ENCODE data around the gene RAB31. TPM values are rescaled to one million over a fixed set of nuclear protein-coding genes. Genes with fewer than 3 reads are reported as not detected.

Gene RAB31
- polyA plus RNA-seq, 3 donors from 2014 or later, result 5.3 to 28.0 (median 19.3) TPM

DNA sequence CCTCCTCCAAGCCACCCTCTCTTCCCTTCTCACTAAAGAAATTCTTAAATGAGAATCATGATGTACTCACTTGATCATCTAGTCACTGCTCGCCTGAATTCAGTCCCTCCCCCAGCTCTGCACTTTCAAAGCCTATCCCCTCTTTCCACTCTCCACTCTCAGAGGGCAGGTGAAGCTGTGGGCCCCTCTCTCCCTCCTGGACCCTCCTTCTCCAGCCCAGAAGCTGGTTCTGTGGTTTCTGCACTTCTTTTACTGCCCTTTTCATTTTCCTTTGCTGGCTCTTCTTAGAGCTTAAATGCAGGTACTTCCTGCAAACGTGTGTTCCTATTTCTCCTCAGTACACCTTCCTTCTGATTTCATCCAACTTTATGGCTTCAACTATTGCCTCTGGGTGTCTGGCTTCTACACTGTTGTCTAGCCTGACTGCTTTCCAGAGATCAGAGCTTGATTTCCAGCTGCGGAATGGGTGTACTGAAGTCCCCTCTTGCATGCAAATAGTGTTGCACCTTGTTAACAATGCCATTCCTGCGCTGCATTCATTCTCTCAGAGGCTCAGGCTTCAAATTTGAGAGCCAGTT, 162.4 kb downstream of the RAB31 start:
- Mint-ChIP-seq H3K4me1 (no peaks in the 10 kb centered on the region), H3K4me3 (no peak overlapping the region), H3K27me3 (ENCODE audit: low read depth in 3 of 3) (peaks cover 3 to 5% (median 4%) of the 10 kb centered on the region in 3 donors), H3K27ac (no peak overlapping the region), H3K9me3 (peaks cover 8 to 14% (median 8%) of the 10 kb centered on the region in 6 donors), H3K36me3 (peaks cover 3 to 6% (median 5%) of the 10 kb centered on the region in 3 donors)
- no peak for DNase-seq

GRCh38 chr18:9871244-9871746, 163.2 kb downstream of the RAB31 start:
- Mint-ChIP-seq H3K27me3 (ENCODE audit: low read depth in 3 of 3) (peaks cover 3 to 5% (median 4%) of the 10 kb centered on the region in 3 donors), H3K9me3 (peaks cover 0 to 6% (median 1%) of the 10 kb centered on the region in 6 donors), H3K27ac (no peak overlapping the region), H3K36me3 (no peaks in the 10 kb centered on the region), H3K4me3 (no peak overlapping the region), H3K4me1 (no peaks in the 10 kb centered on the region)
- DNase-seq, result no peak

- no peak overlapping the region for H3K27ac Mint-ChIP-seq
- no peak for DNase-seq
- no peaks in the 10 kb centered on the region for H3K9me3 Mint-ChIP-seq
- H3K36me3 Mint-ChIP-seq, result no peaks in the 10 kb centered on the region
- H3K27me3 Mint-ChIP-seq (ENCODE audit: low read depth in 3 of 3), result peaks cover 5 to 7% (median 6%) of the 10 kb centered on the region in 3 donors
- no peak overlapping the region for H3K4me3 Mint-ChIP-seq
- no peaks in the 10 kb centered on the region for H3K4me1 Mint-ChIP-seq
These were observed 164.7 kb downstream of the RAB31 start for GRCh38 chr18:9872823-9873222.

- Mint-ChIP-seq H3K9me3 (no peaks in the 10 kb centered on the region), H3K4me1 (no peaks in the 10 kb centered on the region), H3K27me3 (ENCODE audit: low read depth in 3 of 3) (peaks cover 3 to 9% (median 5%) of the 10 kb centered on the region in 3 donors), H3K4me3 (no peak overlapping the region), H3K27ac (no peak overlapping the region), H3K36me3 (no peaks in the 10 kb centered on the region)
- DNase-seq, result no peak
These were observed 166.6 kb downstream of the RAB31 start for GRCh38 chr18:9874728-9875127.

DNA sequence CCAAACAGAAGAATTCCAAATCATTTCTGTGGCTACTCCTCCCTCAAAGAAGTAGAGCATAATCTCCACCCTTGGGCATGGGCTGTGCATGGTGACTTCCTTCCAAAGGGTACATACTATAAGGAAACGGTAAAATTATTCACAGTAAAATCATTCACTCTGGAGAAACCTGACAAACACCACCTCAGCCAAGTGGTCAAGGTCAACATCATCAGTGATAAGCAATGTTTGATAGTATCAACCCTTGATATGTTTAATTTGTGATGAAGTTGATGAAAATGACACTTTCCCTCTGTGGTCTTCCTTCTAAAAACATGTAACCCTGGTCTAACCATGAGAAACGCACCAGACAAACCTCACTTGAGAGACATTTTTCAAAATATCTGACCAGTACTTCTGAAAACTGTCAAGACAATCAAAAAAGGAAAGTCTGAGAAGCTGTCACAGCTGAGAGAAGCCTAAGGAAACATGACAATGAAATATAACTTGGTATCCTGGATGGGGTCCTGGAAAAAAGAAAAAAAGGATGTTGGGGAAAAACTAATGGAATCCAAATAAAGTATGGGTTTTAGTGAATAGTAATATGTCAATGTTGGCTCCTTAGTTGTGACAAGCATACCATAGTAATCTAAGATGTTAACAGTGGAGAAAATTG, 168.2 kb downstream of the RAB31 start:
- peaks cover 3 to 8% (median 3%) of the 10 kb centered on the region in 3 donors for H3K27me3 Mint-ChIP-seq (ENCODE audit: low read depth in 3 of 3)
- no peak overlapping the region for H3K4me3 Mint-ChIP-seq
- no peak overlapping the region for H3K27ac Mint-ChIP-seq
- no peaks in the 10 kb centered on the region for H3K36me3 Mint-ChIP-seq
- no peak for DNase-seq
- no peaks in the 10 kb centered on the region for H3K9me3 Mint-ChIP-seq
- H3K4me1 Mint-ChIP-seq, result no peaks in the 10 kb centered on the region

DNA sequence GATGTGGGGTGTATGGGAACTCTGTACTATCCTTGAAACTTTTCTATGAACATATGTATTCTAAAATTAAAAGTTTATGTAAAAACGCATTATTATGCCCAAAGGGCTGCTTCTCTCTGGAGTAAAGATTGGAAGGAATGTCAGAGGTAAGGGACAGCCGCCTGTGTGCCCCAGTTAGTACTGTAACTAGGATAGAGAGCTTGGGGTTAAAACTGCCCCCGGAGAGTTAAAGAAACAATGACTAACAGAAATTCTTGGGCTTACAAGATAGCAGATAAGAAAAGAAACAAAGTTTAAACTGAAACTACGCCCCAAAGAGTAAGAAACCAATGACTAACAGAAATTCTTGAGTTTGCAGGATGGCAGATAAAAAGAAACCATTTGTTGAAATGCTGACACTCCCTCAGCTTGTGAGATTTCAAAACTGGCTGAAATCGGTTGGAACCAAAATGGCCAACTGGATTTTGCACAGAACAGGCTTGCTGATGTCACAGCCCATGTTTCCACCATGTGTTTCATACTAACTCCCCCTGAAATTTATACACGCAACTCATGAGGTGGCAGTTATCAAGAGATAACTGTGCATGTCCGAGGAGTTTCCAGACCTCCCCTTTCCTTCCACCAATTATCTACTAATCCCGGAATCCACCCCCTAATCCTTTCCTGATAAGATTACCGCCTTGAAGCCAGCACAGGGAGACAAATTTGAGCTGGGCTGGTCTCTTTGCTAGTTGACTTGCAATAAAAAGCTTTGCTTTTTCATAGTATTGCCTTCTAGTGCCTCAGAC, 169.0 kb downstream of the RAB31 start:
- peaks cover 3 to 8% (median 3%) of the 10 kb centered on the region in 3 donors for H3K27me3 Mint-ChIP-seq (ENCODE audit: low read depth in 3 of 3)
- H3K27ac Mint-ChIP-seq, result no peak overlapping the region
- no peaks in the 10 kb centered on the region for H3K9me3 Mint-ChIP-seq
- H3K4me3 Mint-ChIP-seq, result no peak overlapping the region
- H3K36me3 Mint-ChIP-seq, result no peaks in the 10 kb centered on the region
- no peak for DNase-seq
- no peaks in the 10 kb centered on the region for H3K4me1 Mint-ChIP-seq

DNA sequence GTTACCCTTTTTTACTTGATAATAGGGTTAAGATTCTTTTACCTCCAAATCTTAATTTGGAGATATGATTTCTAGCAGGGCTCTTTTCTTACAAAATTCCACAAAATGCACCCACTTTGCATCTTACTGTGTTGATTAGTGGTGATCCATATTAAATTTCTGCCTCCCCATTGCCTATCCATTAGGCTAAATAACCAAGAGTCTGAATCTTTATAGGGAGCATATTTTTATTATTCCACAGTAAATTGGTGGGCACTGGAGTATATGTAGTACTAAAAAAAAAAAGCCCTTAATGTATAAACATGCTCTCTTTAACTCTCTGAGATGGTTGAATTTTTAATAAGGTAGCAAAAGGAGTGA, 169.5 kb downstream of the RAB31 start:
- H3K27me3 Mint-ChIP-seq (ENCODE audit: low read depth in 3 of 3), result peaks cover 3 to 8% (median 3%) of the 10 kb centered on the region in 3 donors
- H3K4me1 Mint-ChIP-seq, result no peaks in the 10 kb centered on the region
- no peaks in the 10 kb centered on the region for H3K36me3 Mint-ChIP-seq
- H3K4me3 Mint-ChIP-seq, result no peak overlapping the region
- H3K9me3 Mint-ChIP-seq, result no peaks in the 10 kb centered on the region
- no peak for DNase-seq
- no peak overlapping the region for H3K27ac Mint-ChIP-seq

DNA sequence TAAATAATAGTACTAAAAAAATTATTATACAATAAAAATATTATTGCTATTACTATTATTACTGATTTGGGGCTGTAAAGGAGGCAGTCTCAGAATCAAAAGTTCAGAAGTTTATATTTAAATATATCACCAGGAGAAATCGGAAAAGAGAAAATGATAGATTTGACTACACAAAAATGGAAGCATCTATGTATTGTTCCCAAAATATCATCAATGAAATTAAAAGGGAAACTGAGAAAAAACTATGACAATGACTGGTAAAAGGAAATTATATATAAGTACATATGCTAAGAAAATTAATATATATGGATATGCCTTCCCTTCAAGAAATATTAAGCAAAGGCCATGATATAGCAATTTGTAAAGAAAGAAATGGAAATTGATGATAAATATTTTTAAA, 170.0 kb downstream of the RAB31 start:
- Mint-ChIP-seq H3K27me3 (ENCODE audit: low read depth in 3 of 3) (peaks cover 2 to 7% (median 3%) of the 10 kb centered on the region in 3 donors), H3K36me3 (no peaks in the 10 kb centered on the region), H3K4me3 (no peak overlapping the region), H3K27ac (no peak overlapping the region), H3K9me3 (no peaks in the 10 kb centered on the region), H3K4me1 (no peaks in the 10 kb centered on the region)
- no peak for DNase-seq

- DNase-seq, result no peak
- Mint-ChIP-seq H3K4me1 (no peaks in the 10 kb centered on the region), H3K27me3 (ENCODE audit: low read depth in 3 of 3) (peaks cover 0 to 6% (median 3%) of the 10 kb centered on the region in 3 donors), H3K4me3 (no peak overlapping the region), H3K36me3 (no peaks in the 10 kb centered on the region), H3K9me3 (no peaks in the 10 kb centered on the region), H3K27ac (no peak overlapping the region)
These were observed 170.7 kb downstream of the RAB31 start for GRCh38 chr18:9878783-9879242.

DNA sequence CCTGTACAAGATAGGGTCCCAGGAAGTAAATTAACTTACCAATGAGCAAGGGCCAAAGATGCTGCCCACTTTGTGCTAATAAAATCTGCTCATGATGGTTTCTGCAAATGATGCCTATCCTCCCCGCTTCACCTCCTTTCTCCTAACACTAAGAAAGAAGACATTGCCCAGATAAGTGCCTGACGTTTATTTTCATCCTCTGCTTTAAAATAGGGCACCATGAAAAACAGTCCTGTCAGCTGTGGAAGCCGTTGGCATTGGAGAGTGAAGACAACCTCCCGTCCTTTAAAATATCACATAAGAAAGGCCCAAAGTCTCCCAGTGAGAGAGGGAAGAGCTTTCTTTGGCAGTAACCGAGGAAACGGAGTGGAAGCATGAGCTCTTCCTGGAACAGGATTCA, 176.0 kb downstream of the RAB31 start:
- H3K27me3 Mint-ChIP-seq (ENCODE audit: low read depth in 3 of 3), result peaks cover 0 to 5% (median 0%) of the 10 kb centered on the region in 3 donors
- DNase-seq, result no peak
- no peaks in the 10 kb centered on the region for H3K36me3 Mint-ChIP-seq
- no peaks in the 10 kb centered on the region for H3K9me3 Mint-ChIP-seq
- H3K27ac Mint-ChIP-seq, result no peak overlapping the region
- no peaks in the 10 kb centered on the region for H3K4me1 Mint-ChIP-seq
- no peak overlapping the region for H3K4me3 Mint-ChIP-seq

DNA sequence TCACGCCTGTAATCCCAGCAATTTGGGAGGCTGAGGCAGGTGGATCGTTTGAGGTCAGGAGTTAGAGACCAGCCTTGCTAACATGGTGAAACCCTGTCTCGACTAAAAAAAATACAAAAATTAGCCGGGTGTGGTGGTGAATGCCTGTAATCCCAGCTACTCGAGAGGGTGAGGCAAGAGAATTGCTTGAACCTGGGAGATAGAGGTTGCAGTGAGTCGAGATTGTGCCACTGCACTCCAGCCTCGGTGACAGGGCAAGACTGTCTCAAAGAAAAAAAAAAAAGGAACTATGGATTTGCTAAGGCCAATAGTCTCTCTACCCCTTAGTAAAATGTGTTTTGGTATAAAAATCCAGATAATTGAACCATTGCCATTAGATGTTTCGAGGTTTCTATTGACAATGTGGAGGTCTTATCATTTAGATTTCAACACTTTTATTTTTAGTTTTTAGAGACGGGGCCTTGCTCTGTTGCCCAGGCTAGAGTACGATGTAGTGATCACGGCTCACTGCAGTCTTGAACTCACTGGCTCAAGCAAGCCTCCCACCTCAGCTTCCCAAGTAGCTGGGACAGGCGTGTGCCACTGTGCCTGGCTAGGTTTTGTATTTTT, 176.5 kb downstream of the RAB31 start:
- Mint-ChIP-seq H3K9me3 (no peaks in the 10 kb centered on the region), H3K4me3 (no peak overlapping the region), H3K4me1 (no peaks in the 10 kb centered on the region), H3K27me3 (ENCODE audit: low read depth in 3 of 3) (peaks cover 0 to 3% (median 0%) of the 10 kb centered on the region in 3 donors), H3K36me3 (no peaks in the 10 kb centered on the region), H3K27ac (no peak overlapping the region)
- no peak for DNase-seq

- H3K4me3 Mint-ChIP-seq, result no peak within 1 kb of the TSS
- no peak for DNase-seq
- H3K9me3 Mint-ChIP-seq, result no peaks in the 10 kb centered on the region
- H3K27ac Mint-ChIP-seq, result no peak within 1 kb of the TSS
- no peaks in the 10 kb centered on the region for H3K36me3 Mint-ChIP-seq
- peaks cover 0 to 3% (median 3%) of the 10 kb centered on the region in 3 donors for H3K27me3 Mint-ChIP-seq (ENCODE audit: low read depth in 3 of 3)
- no peaks in the 10 kb centered on the region for H3K4me1 Mint-ChIP-seq
These were observed 177.3 kb downstream of the RAB31 start, which contains the start of gene TXNDC2 for GRCh38 chr18:9885170-9886004. TSS of gene TXNDC2 (plus strand) at chr18:9885973. CDS start at chr18:9886681, 708 bp downstream.

GRCh38 chr18:9886005-9886348, 177.9 kb downstream of the RAB31 start:
- DNase-seq, result no peak
- H3K9me3 Mint-ChIP-seq, result no peaks in the 10 kb centered on the region

More at GRCh38 chr18:9886005-9886348, 177.9 kb downstream of the RAB31 start:
- H3K27me3 Mint-ChIP-seq (ENCODE audit: low read depth in 3 of 3), result peaks cover 0 to 3% (median 3%) of the 10 kb centered on the region in 3 donors
- no peaks in the 10 kb centered on the region for H3K4me1 Mint-ChIP-seq
- no peak overlapping the region for H3K27ac Mint-ChIP-seq
- H3K4me3 Mint-ChIP-seq, result no peak overlapping the region
- H3K36me3 Mint-ChIP-seq, result no peaks in the 10 kb centered on the region

Data from immature natural killer cell (primary cell).